HCT116 (cell line): Measurements from ENCODE around the gene KANK3. TPM values are rescaled to one million over a fixed set of nuclear protein-coding genes. Genes with fewer than 3 reads are reported as not detected.

Experiments
- ATAC-seq: fragments of 200-7000 bp; cut with Tn5 transposase; 2 replicates; pipeline ENCODE4 v1.9.1; 2020; ENCODE audit warnings: mild to moderate bottlenecking, moderate library complexity
- BruUV-seq: library from RNA; stranded (reverse); fragments of 400-500 nt; replicated peaks from 2 replicates; lab custom pipeline; 2021; lab: Mats Ljungman, UMichigan
- CTCF ChIA-PET: fragments of 300-600 bp; sonication (Branson Sonifier 250); formaldehyde crosslinking; loops from one replicate; lab custom pipeline; 2021; ENCODE audit warnings: antibody characterized with exemption; lab: Charles Lee
- POLR2A ChIA-PET: fragments of 300-600, 350-600 bp; sonication (Branson Sonifier 250); formaldehyde crosslinking; loops from one replicate; lab custom pipeline; 2021; ENCODE audit warnings: antibody characterized with exemption; lab: Charles Lee
- RAD21 ChIA-PET, 2 experiments: fragments of 300-600 bp; sonication (Branson Sonifier 250); formaldehyde crosslinking; loops; one replicate each; lab custom pipeline; 2023; ENCODE audit warnings: low total read pairs in 2 of 2; ENCODE audit not compliant: uncharacterized antibody in 2 of 2, unreplicated experiment in 2 of 2, low non-redundant PET in 1 of 2; lab: Charles Lee
- DNase-seq: peaks from one replicate; pipeline ENCODE4 v3.0.0-alpha.2; 2010; ENCODE audit warnings: low read depth, low spot score
- H2AFZ ChIP-seq: fragments of 200-600 bp; shearing (Covaris generic), sonication (generic); 2 replicates; pipeline ENCODE4 v1.6.1; 2017; ENCODE audit warnings: low read depth, mixed run types, mixed read lengths, antibody characterized with exemption, low read length; ENCODE audit not compliant: poor library complexity, severe bottlenecking
- H3K27ac ChIP-seq: 2 replicates; pipeline ENCODE4 v1.5.1; 2012; ENCODE audit warnings: low read depth, low read length
- H3K27me3 ChIP-seq: fragments of 200-600 bp; sonication (generic); 2 replicates; pipeline ENCODE4 v1.6.1; 2016; ENCODE audit warnings: mixed run types, low read length, mixed read lengths; ENCODE audit not compliant: insufficient read depth
- H3K36me3 ChIP-seq, 2 experiments: fragments of 200-500 bp in 1 of 2; fragments of 200-600 bp in 1 of 2; sonication (Bioruptor generic) in 1 of 2; sonication (generic) in 1 of 2; 2 replicates each; pipeline versions ENCODE4 v1.5.1 to v1.6.1; 2014 to 2016; ENCODE audit warnings: low read length in 2 of 2, inconsistent platforms in 1 of 2, mixed read lengths in 1 of 2, mixed run types in 1 of 2; ENCODE audit not compliant: insufficient read depth in 2 of 2, control insufficient read depth in 1 of 2
- H3K4me1 ChIP-seq, 2 experiments: fragments of 200-600 bp in 1 of 2; sonication (generic) in 1 of 2; 2 replicates each; pipeline versions ENCODE4 v1.5.1 to v1.6.1; 2012 to 2017; ENCODE audit warnings: low read length in 2 of 2, inconsistent platforms in 1 of 2, mild to moderate bottlenecking in 1 of 2, mixed read lengths in 1 of 2, mixed run types in 1 of 2, moderate library complexity in 1 of 2; ENCODE audit not compliant: insufficient read depth in 2 of 2, control insufficient read depth in 1 of 2
- H3K4me2 ChIP-seq: fragments of 200-600 bp; sonication (generic); 2 replicates; pipeline ENCODE4 v1.6.1; 2017; ENCODE audit warnings: mixed run types, low read length, mixed read lengths
- H3K4me3 ChIP-seq, 2 experiments: fragments of 200-600 bp in 1 of 2; sonication (generic) in 1 of 2; replicated peaks in 1 of 2; 2 replicates each; pipeline ENCODE4 v1.5.1; 2011 to 2016; ENCODE audit warnings: low read length in 2 of 2, control low read depth in 1 of 2, low read depth in 1 of 2, mild to moderate bottlenecking in 1 of 2, mixed read lengths in 1 of 2, mixed run types in 1 of 2
- H3K79me2 ChIP-seq: fragments of 200-600 bp; sonication (generic); 2 replicates; pipeline ENCODE4 v1.6.1; 2017; ENCODE audit warnings: mild to moderate bottlenecking, mixed run types, low read length, moderate library complexity, mixed read lengths; ENCODE audit not compliant: insufficient read depth
- H3K9ac ChIP-seq: fragments of 200-600 bp; sonication (generic); 2 replicates; pipeline ENCODE4 v1.6.1; 2016; ENCODE audit warnings: low read length, mixed read lengths
- H3K9me2 ChIP-seq: fragments of 200-600 bp; sonication (generic), shearing (Covaris generic); 2 replicates; pipeline ENCODE4 v1.6.1; 2017; ENCODE audit warnings: mixed run types, mild to moderate bottlenecking, moderate library complexity; ENCODE audit not compliant: insufficient read depth
- H3K9me3 ChIP-seq, 2 experiments: fragments of 200-500 bp in 1 of 2; fragments of 200-600 bp in 1 of 2; sonication (Bioruptor generic) in 1 of 2; sonication (generic) in 1 of 2; 2 replicates each; pipeline ENCODE4 v1.6.1; 2014 to 2017; ENCODE audit warnings: low read length in 2 of 2, mixed read lengths in 2 of 2, inconsistent platforms in 1 of 2, low read depth in 1 of 2, mild to moderate bottlenecking in 1 of 2, mixed run types in 1 of 2, moderate library complexity in 1 of 2; ENCODE audit not compliant: control insufficient read depth in 1 of 2, insufficient read depth in 1 of 2
- H4K20me1 ChIP-seq: fragments of 200-600 bp; sonication (generic), shearing (Covaris generic); 2 replicates; pipeline ENCODE4 v1.6.1; 2017; ENCODE audit warnings: mixed run types, mild to moderate bottlenecking, moderate library complexity; ENCODE audit not compliant: insufficient read depth
- ATF3 ChIP-seq: IDR thresholded peaks from 2 replicates; pipeline ENCODE4 v1.6.1; 2012
- ELF1 ChIP-seq: IDR thresholded peaks from 2 replicates; pipeline ENCODE4 v1.6.1; 2012; ENCODE audit warnings: low read depth, borderline replicate concordance
- JUND ChIP-seq: IDR thresholded peaks from 2 replicates; pipeline ENCODE4 v1.6.1; 2012
- MAX ChIP-seq: IDR thresholded peaks from 2 replicates; pipeline ENCODE4 v1.6.1; 2012
- POLR2A ChIP-seq: IDR thresholded peaks from 2 replicates; pipeline ENCODE4 v1.7.0; 2011; ENCODE audit warnings: borderline replicate concordance; ENCODE audit not compliant: insufficient read depth, insufficient read length; ENCODE audit errors: extremely low read depth
- POLR2AphosphoS5 ChIP-seq: IDR thresholded peaks from 2 replicates; pipeline ENCODE4 v1.6.1; 2011; ENCODE audit warnings: mild to moderate bottlenecking, low read depth, low read length, moderate library complexity
- REST ChIP-seq: IDR thresholded peaks from 2 replicates; pipeline ENCODE4 v1.6.1; 2012; ENCODE audit warnings: low read depth
- SIN3A ChIP-seq: IDR thresholded peaks from 2 replicates; pipeline ENCODE4 v1.6.1; 2012; ENCODE audit warnings: low read depth
- SP1 ChIP-seq: IDR thresholded peaks from 2 replicates; pipeline ENCODE4 v1.6.1; 2012; ENCODE audit warnings: low read depth
- TCF7L2 ChIP-seq: IDR thresholded peaks from 2 replicates; pipeline ENCODE4 v1.7.0; 2011; ENCODE audit warnings: borderline replicate concordance, inconsistent platforms; ENCODE audit not compliant: insufficient read depth, insufficient read length; ENCODE audit errors: extremely low read depth
- YY1 ChIP-seq: IDR thresholded peaks from 2 replicates; pipeline ENCODE4 v1.6.1; 2011; ENCODE audit warnings: low read length, low read depth, moderate library complexity, mild to moderate bottlenecking; ENCODE audit not compliant: insufficient replicate concordance; ENCODE audit errors: extremely low read depth
- ZBTB33 ChIP-seq: IDR thresholded peaks from 2 replicates; pipeline ENCODE4 v1.6.1; 2011; ENCODE audit warnings: mild to moderate bottlenecking, low read length, moderate library complexity; ENCODE audit not compliant: insufficient replicate concordance; ENCODE audit errors: extremely low read depth
- ZFX ChIP-seq: fragments of 450-650 bp; IDR thresholded peaks from 2 replicates; pipeline ENCODE4 v1.6.1; 2017
- intact Hi-C: fragments of 100-400 bp; cut with micrococcal nuclease; formaldehyde crosslinking; loops from 2 replicates; pipeline ENCODE4 v1.10.0; 2022
- total RNA-seq: library from RNA; stranded (reverse); gene quantifications from one replicate; pipeline ENCODE4 v1.2.1, GENCODE V29; 2021; ENCODE audit not compliant: unreplicated experiment

KANK3 gene
- total RNA-seq, 1 experiment from 2014 or later = 21.7 TPM

GRCh38 chr19:8307965-8308866, 34.8 kb downstream of the KANK3 start, which contains the start of gene CD320:
Gene CD320, minus strand, starts transcription at chr19:8308358. Its CDS starts 68 bp downstream, at chr19:8308290.
- ATAC-seq (peak; percentile 82), DNase-seq (peak; percentile 84)
- H3K27ac ChIP-seq = peak within 1 kb of the TSS; percentile 86
- H3K4me1 ChIP-seq = peaks cover 24 to 70% of the 10 kb centered on the region in 2 experiments
- ChIA-PET CTCF (no interaction called here), POLR2A (no interaction called here), RAD21 (no interaction called here)
- TSS peak; percentile 66 for BruUV-seq
- intact Hi-C loops = no loop called here
- peaks cover 8 to 17% of the 10 kb centered on the region in 2 experiments; a peak in 3 of 4 replicates for H3K36me3 ChIP-seq
- H2AFZ ChIP-seq = no peak within 1 kb of the TSS
- no peaks in the 10 kb centered on the region for H4K20me1 ChIP-seq
- peak; percentile 66 for TF ChIP-seq SP1
- TF ChIP-seq POLR2A = peak; percentile 70
- TF ChIP-seq TCF7L2 = peak; percentile 84
- TF ChIP-seq YY1 = peak; percentile 72
- TF ChIP-seq REST = no peak
- TF ChIP-seq SIN3A = peak; percentile 94; the same call in 1 of the 2 replicates
- TF ChIP-seq JUND = no peak; the same call in 1 of the 2 replicates
- peak; percentile 94; the same call in 1 of the 2 replicates for TF ChIP-seq ZFX
- no peak; the same call in 1 of the 2 replicates for TF ChIP-seq ELF1
- TF ChIP-seq POLR2AphosphoS5 = peak; percentile 91
- TF ChIP-seq ATF3 = no peak
- TF ChIP-seq ZBTB33 = peak; percentile 92
- peak; percentile 99 for TF ChIP-seq MAX
- peaks cover 32% of the 10 kb centered on the region for H3K79me2 ChIP-seq
- H3K27me3 ChIP-seq = no peaks in the 10 kb centered on the region
- peak within 1 kb of the TSS; percentile 87 for H3K9ac ChIP-seq
- peak within 1 kb of the TSS; percentile 76 to 77 for H3K4me3 ChIP-seq
- no peaks in the 10 kb centered on the region for H3K9me2 ChIP-seq
- H3K4me2 ChIP-seq = peak within 1 kb of the TSS; percentile 94
- H3K9me3 ChIP-seq = no peaks in the 10 kb centered on the region
